ENCODE data around the gene CHST7.

- no peak for TF ChIP-seq CTCF (IDR thresholded peaks at IDR 0.05)
- no peak for TF ChIP-seq POLR2A (IDR thresholded peaks at IDR 0.05)
Measured at GRCh38 chrX:46531442-46531841, 42.1 kb upstream of the CHST7 start.

All from adrenal gland (tissue), 5 donors.